GM18858 (cell line): ENCODE data around the gene NDUFB7.
A peak's percentile ranks its signal among the peaks of the same experiment; 100 is the strongest.
"Not testable (repeated sequence)": the region's sequence is repeated elsewhere in the genome, so short reads cannot be mapped to it uniquely, and the experiment has no call there.

Experiments used
- ATAC-seq: cut with Tn5 transposase; IDR thresholded peaks from one replicate; pipeline ENCODE4 v1.9.1; 2021; ENCODE audit not compliant: unreplicated experiment

The NDUFB7 gene

GRCh38 chr19:14571695-14572490 lies at the start of gene NDUFB7:
Gene NDUFB7, minus strand, starts transcription at chr19:14572066. Its CDS starts 66 bp downstream, at chr19:14572000.
- ATAC-seq = peak; percentile 70

GRCh38 chr19:14619404-14619803 lies 47.5 kb upstream of the NDUFB7 start:
- ATAC-seq = no peak

GRCh38 chr19:14616407-14616806 lies 44.5 kb upstream of the NDUFB7 start:
- no peak for ATAC-seq

DNA sequence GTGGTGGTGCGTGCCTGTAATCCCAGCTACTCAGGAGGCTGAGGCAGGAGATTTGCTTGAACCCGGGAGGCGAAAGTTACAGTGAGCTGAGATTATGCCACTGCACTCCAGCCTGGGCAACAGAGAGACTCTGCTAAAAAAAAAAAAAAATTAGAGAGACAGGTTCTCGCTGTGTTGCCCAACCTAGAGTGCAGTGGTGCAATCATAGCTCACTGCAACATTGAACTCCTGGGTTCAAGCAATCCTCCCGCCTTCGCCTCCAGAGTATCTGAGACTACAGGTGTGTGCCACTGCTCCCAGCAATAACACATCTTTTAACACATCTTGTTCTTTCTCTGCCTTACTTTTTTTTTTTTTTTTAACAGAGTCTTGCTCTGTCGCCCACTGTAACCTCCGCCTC lies 43.8 kb upstream of the NDUFB7 start:
- ATAC-seq = no peak

DNA sequence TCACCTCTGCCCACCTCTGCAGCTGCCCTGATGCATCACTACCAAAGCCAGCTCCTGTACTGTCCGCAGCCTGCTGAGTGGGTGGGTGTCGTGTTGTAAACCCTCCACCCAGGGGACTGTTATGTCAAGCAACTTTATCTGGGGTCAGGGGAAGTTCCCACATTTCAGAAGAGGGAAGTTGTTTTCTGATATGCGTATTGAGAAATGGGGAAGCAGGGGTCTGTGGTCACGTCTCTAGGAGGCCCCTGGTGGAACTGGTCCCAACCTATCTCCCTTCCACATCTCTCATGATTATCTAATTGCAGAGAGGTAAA lies 42.2 kb upstream of the NDUFB7 start:
- ATAC-seq = no peak

DNA sequence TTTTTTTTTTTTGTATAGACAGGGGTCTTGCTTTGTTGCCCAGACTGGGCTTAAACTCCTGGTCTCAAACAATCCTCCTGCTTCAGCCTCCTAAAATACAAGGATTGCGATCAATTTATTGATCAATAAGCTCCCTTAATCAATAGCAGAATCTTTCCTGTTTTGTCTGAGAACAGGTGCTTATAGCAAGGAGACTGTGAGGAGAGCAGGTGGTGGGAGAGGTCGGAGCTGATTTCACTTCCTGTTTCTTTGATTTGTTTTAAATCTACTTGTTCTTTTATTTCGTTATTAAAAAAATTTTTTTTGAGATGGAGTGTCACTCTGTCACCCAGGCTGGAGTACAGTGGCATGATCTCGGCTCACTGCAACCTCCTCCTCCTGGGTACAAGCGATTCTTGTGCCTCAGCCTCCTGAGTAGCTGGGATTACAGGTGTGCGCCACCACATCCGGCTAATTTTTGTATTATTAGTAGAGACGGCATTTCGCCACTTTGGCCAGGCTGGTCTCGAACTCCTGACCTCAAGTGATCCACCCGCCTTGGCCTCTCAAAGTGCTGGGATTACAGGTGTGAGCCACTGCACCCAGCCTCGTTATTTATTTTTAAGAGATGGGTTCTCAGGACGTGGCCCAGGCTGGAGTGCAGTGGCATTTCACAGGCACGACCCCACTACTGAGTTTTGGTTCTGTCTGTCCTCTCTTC lies 41.7 kb upstream of the NDUFB7 start:
- ATAC-seq = not testable (repeated sequence)

GRCh38 chr19:14612657-14613056 lies 40.8 kb upstream of the NDUFB7 start:
- ATAC-seq = no peak

DNA sequence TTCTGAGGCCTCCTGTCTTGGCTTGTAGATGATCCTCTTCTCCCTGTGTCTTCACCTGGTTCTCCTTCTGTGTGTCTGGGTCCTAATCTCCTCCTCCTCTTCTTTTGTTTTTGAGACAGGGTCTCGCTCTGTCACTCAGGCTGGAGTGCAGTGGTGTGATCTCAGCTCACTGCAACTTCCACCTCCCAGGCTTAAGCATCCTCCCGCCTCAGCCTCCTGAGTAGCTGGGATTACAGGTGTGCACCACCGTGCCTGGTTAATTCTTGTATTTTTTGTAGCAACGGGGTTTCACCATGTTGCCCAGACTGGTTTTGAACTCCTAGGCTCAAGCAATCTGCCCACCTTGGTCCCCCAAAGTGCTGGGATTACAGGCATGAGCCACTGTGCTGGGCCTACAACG lies 40.4 kb upstream of the NDUFB7 start:
- not testable (repeated sequence) for ATAC-seq

- ATAC-seq = no peak
These were observed 39.2 kb upstream of the NDUFB7 start for GRCh38 chr19:14611051-14611450.

DNA sequence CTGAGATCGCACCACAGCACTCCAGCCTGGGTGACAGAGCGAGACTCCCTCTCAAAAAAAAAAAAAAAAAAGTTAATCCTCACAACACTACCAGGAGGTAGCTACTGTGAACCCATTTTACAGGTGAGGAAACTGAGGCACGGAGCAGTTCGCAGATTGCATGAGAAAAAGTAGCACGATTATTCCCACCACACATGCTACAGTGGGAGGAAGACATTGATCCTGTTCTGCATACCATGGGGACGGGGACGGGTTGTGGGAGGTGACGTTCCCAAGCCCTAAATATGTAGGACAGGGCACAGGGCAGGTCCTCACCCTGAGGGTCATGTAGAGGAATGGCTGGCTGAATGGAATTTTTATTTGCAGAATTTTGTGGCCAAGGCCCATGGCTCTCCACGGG lies 34.8 kb upstream of the NDUFB7 start:
- ATAC-seq = no peak

DNA sequence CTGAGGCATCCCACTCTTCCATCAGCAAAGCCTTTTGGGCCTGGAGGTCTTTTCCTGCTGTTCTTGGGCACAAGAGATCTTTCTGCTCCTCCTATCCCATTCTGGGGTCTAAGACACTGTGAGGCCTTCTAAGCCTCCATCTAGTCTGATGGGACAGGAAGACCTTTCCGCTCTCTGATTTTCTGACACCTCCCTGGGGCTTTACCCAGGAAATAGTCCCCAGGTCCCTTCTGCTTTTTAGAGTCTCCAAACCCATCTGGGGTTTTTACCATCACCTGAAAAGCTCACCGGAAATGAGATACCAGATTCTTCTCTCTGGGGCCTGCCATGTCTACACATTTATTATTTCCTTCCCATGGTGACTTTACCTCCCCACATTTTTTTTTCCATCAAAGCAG lies 32.1 kb upstream of the NDUFB7 start:
- ATAC-seq = peak; percentile 62

GRCh38 chr19:14599548-14600147 lies 27.8 kb upstream of the NDUFB7 start:
- ATAC-seq = no peak

- ATAC-seq = no peak
These were observed 23.7 kb upstream of the NDUFB7 start for GRCh38 chr19:14595558-14595957.

- not testable (repeated sequence) for ATAC-seq
These were observed 17.6 kb upstream of the NDUFB7 start for GRCh38 chr19:14589433-14589832.

- peak; percentile 67 for ATAC-seq
These were observed 13.3 kb upstream of the NDUFB7 start for GRCh38 chr19:14585187-14585586.

- not testable (repeated sequence) for ATAC-seq
These were observed 12.5 kb upstream of the NDUFB7 start for GRCh38 chr19:14584372-14584771.

DNA sequence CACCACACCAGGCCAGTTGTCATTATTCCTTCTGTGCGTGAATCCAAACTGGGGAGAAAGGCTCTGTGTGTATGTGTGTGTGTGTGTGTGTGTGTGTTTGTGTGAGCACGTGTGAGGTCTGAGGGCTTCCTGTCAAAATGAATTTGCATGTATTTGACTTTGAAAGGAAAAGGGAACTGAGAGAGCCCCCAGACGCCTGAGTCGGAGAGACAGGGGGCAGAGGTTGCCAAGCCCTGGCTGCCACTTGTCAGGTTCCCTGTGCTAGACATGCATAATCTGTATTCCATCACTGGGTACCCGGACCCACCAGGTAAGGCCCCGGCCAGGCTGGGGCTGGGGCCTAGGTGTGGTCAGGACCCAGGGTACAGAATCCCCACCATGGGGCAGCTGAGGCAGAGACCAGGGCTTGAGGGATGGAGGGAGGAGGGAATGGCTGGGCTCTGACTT lies 11.1 kb upstream of the NDUFB7 start, which contains the start of gene CLEC17A:
TSS of gene CLEC17A (plus strand) at position 191 of the 447 bp plus-strand sequence. CDS start at position 268, 77 bp downstream.
- no peak for ATAC-seq

DNA sequence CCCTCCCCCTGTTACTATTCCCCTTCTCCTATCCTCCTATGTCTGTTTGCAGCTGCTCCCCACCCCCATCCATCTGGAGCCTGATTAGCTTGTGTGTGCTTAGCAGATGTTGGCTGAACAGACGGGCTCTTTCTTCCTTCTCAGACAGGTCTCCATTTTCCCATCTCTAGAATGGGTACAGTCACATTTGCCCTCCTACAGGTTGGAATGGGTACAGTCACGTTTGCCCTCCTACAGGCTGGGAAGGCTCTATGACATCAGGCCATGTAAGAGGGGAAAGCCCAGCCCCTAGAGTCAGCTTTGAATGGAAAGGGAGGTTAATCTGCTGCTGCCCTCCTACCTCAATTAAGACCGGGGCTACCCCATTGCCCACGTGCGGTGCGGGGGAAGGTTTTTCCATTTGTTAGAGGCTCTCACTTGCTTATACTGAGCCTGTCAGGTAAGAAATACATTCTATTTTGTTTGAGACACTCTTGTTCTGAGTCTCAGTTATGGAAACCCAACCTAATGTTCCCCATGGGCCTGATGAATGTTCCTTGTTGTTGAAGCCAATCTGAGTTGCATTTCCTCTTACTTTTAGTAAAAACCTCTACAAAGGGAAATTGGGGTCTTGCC lies 8.9 kb upstream of the NDUFB7 start:
- ATAC-seq = no peak

DNA sequence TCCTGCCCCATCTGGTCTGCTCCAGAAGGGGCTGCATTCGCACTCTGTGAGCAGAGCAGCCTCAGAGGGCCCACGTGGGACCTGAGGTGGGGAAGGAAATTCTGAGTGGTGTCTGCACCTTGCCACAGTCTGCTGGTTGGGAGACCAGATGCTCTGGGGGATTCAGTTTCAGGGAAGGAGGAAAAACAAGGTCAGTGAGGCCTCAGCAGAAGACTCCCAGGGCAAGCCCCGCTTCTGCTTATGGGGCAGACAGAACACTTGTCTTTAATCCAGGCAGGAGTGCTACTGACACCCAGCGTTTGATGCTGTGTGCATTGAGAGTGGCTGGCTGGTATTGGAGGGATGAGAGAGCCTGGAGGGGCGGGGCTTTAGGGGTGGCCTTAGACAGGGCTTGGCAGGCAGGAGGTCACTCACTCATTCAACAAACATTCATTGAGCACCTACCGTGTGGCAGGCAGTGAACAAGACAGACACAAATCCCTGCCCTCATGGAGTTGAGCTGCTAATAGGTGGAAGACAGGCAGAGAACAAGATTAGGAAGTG lies 6.1 kb upstream of the NDUFB7 start:
- ATAC-seq = no peak

DNA sequence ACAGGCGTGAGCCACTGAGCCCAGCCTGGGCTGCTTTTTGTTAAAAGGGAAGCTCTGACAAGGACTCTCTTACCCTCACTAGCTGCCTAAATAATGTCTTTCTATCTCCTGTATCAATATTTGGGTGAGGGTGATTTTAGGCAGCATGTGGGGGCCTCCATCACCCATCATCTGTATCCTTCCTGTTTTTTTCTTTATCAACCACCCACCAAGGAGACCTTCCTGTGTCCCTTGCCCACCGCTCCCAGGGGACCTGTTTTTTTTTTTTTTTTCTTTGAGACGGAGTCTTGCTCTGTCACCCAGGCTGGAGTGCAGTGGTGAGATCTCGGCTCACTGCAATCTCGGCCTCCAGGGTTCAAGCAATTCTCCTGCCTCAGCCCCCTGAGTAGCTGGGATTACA lies 5.4 kb upstream of the NDUFB7 start:
- ATAC-seq = no peak

GRCh38 chr19:14576363-14576762 lies 4.5 kb upstream of the NDUFB7 start:
- no peak for ATAC-seq
